IMR-90 (cell line): ENCODE data around the gene MOV10L1. TPM values are rescaled to one million over a fixed set of nuclear protein-coding genes. Genes with fewer than 3 reads are reported as not detected.

ENCODE experiments used
- ATAC-seq: fragments of 200-7000 bp; cut with Tn5 transposase; 2 replicates; pipeline ENCODE4 v1.9.1; 2020; ENCODE audit warnings: low read depth, mild to moderate bottlenecking, moderate library complexity
- BruUV-seq: library from RNA; stranded (reverse); fragments of 400-500 nt; replicated peaks from 2 replicates; lab custom pipeline; 2021; lab: Mats Ljungman, UMichigan
- CTCF ChIA-PET: fragments of 300-600 bp; formaldehyde crosslinking; extraction: SDS; loops from one replicate; lab custom pipeline; 2021; ENCODE audit warnings: antibody characterized with exemption; lab: Yijun Ruan, JAX
- POLR2A ChIA-PET: fragments of 300-600 bp; sonication (Branson Sonifier 250); formaldehyde crosslinking; loops from one replicate; lab custom pipeline; 2022; ENCODE audit warnings: antibody characterized with exemption; ENCODE audit not compliant: unreplicated experiment; lab: Charles Lee
- DNase-seq: peaks from one replicate; pipeline ENCODE4 v3.0.0; 2013
- H2AFZ ChIP-seq: replicated peaks from 2 replicates; pipeline ENCODE3; 2013; ENCODE audit warnings: low read length, mild to moderate bottlenecking; ENCODE audit not compliant: poor library complexity
- H2AK5ac ChIP-seq: 2 replicates; pipeline ENCODE4 v1.6.1; 2013; ENCODE audit warnings: low read depth, low read length, inconsistent platforms
- H2AK9ac ChIP-seq: replicated peaks from 2 replicates; pipeline ENCODE3; 2013; ENCODE audit warnings: mild to moderate bottlenecking, low read depth, low read length, moderate library complexity; ENCODE audit not compliant: poor library complexity
- H2BK120ac ChIP-seq: 2 replicates; pipeline ENCODE4 v1.6.1; 2013; ENCODE audit warnings: low read depth, low read length, inconsistent platforms
- H2BK15ac ChIP-seq: 3 replicates; pipeline ENCODE4 v1.6.1; 2013; ENCODE audit warnings: low read depth, low read length, inconsistent platforms
- H2BK20ac ChIP-seq: 2 replicates; pipeline ENCODE4 v1.6.1; 2013; ENCODE audit warnings: low read depth, mild to moderate bottlenecking, inconsistent platforms, low read length, moderate library complexity
- H2BK5ac ChIP-seq: 2 replicates; pipeline ENCODE4 v1.6.1; 2013; ENCODE audit warnings: mild to moderate bottlenecking, low read depth, low read length, inconsistent platforms; ENCODE audit not compliant: poor library complexity, severe bottlenecking
- H3K14ac ChIP-seq: replicated peaks from 2 replicates; pipeline ENCODE4 v1.6.1; 2013; ENCODE audit warnings: low read depth, low read length, inconsistent platforms
- H3K18ac ChIP-seq: 2 replicates; pipeline ENCODE4 v1.6.1; 2013; ENCODE audit warnings: low read depth, low read length, control low read depth
- H3K23ac ChIP-seq: 2 replicates; pipeline ENCODE4 v1.6.1; 2013; ENCODE audit warnings: low read depth, low read length, inconsistent platforms
- H3K27ac ChIP-seq: 2 replicates; pipeline ENCODE4 v1.5.1; 2013; ENCODE audit warnings: mild to moderate bottlenecking, control low read depth, low read length; ENCODE audit not compliant: insufficient read depth
- H3K27me3 ChIP-seq: 2 replicates; pipeline ENCODE4 v1.6.1; 2013; ENCODE audit warnings: low read length; ENCODE audit not compliant: control insufficient read depth, insufficient read depth
- H3K36me3 ChIP-seq: 2 replicates; pipeline ENCODE4 v1.6.1; 2013; ENCODE audit warnings: low read length, mixed read lengths; ENCODE audit not compliant: control insufficient read depth, insufficient read depth
- H3K4ac ChIP-seq: 2 replicates; pipeline ENCODE4 v1.6.1; 2013; ENCODE audit warnings: low read depth, low read length, inconsistent platforms
- H3K4me1 ChIP-seq: 2 replicates; pipeline ENCODE4 v1.6.1; 2013; ENCODE audit warnings: low read length, mixed read lengths; ENCODE audit not compliant: control insufficient read depth, insufficient read depth
- H3K4me2 ChIP-seq: 2 replicates; pipeline ENCODE4 v1.6.1; 2013; ENCODE audit warnings: low read depth, mild to moderate bottlenecking, control low read depth, low read length, moderate library complexity
- H3K4me3 ChIP-seq: 2 replicates; pipeline ENCODE4 v1.5.1; 2013; ENCODE audit warnings: low read depth, mild to moderate bottlenecking, control low read depth, low read length, moderate library complexity; ENCODE audit not compliant: insufficient read depth
- H3K56ac ChIP-seq: 2 replicates; pipeline ENCODE4 v1.6.1; 2013; ENCODE audit warnings: low read length, inconsistent platforms; ENCODE audit not compliant: insufficient read depth; ENCODE audit errors: extremely low read depth
- H3K79me1 ChIP-seq, 2 experiments: 2 replicates each; pipeline ENCODE4 v1.6.1; 2013; ENCODE audit warnings: low read length in 2 of 2, inconsistent platforms in 1 of 2, low read depth in 1 of 2
- H3K9ac ChIP-seq: 2 replicates; pipeline ENCODE4 v1.6.1; 2013; ENCODE audit warnings: low read depth, low read length, control low read depth
- H3K9me1 ChIP-seq: 2 replicates; pipeline ENCODE4 v1.6.1; 2013; ENCODE audit warnings: low read length, inconsistent platforms; ENCODE audit not compliant: insufficient read depth
- H3K9me3 ChIP-seq: 2 replicates; pipeline ENCODE4 v1.6.1; 2013; ENCODE audit warnings: low read length; ENCODE audit not compliant: control insufficient read depth, insufficient read depth
- H4K20me1 ChIP-seq: 2 replicates; pipeline ENCODE4 v1.6.1; 2013; ENCODE audit warnings: low read length, inconsistent platforms; ENCODE audit not compliant: insufficient read depth
- H4K5ac ChIP-seq: 2 replicates; pipeline ENCODE4 v1.6.1; 2013; ENCODE audit warnings: mild to moderate bottlenecking, low read depth, low read length, control low read depth
- H4K8ac ChIP-seq, 2 experiments: 2 replicates each; pipeline ENCODE4 v1.6.1; 2013; ENCODE audit warnings: low read depth in 2 of 2, low read length in 2 of 2, control low read depth in 1 of 2, inconsistent platforms in 1 of 2
- H4K91ac ChIP-seq: 2 replicates; pipeline ENCODE4 v1.6.1; 2013; ENCODE audit warnings: low read depth, low read length, inconsistent platforms; ENCODE audit not compliant: insufficient read depth
- BHLHE40 ChIP-seq: fragments of 150-350 bp; IDR thresholded peaks from 2 replicates; pipeline ENCODE4 v1.6.1; 2016; ENCODE audit warnings: mild to moderate bottlenecking, low read depth, low read length
- CEBPB ChIP-seq: IDR thresholded peaks from 2 replicates; pipeline ENCODE4 v1.6.1; 2012; ENCODE audit warnings: low read depth, low read length, improper control_type of control experiment
- CHD1 ChIP-seq: IDR thresholded peaks from 2 replicates; pipeline ENCODE4 v1.6.1; 2012; ENCODE audit warnings: low read depth, low read length, improper control_type of control experiment
- CTCF ChIP-seq: conservative IDR thresholded peaks from 2 replicates; pipeline ENCODE4 v1.5.1; 2012; ENCODE audit warnings: mild to moderate bottlenecking, low read depth, low read length, improper control_type of control experiment
- ELK1 ChIP-seq: fragments of 150-350 bp; IDR thresholded peaks from 2 replicates; pipeline ENCODE4 v1.6.1; 2016; ENCODE audit warnings: low read depth, mild to moderate bottlenecking, low read length, moderate library complexity, borderline replicate concordance
- FOS ChIP-seq: fragments of 150-350 bp; IDR thresholded peaks from 2 replicates; pipeline ENCODE4 v1.6.1; 2016; ENCODE audit warnings: low read depth, low read length
- MAFK ChIP-seq: IDR thresholded peaks from 2 replicates; pipeline ENCODE4 v1.6.1; 2012; ENCODE audit warnings: low read depth, low read length, improper control_type of control experiment
- MAZ ChIP-seq: IDR thresholded peaks from 2 replicates; pipeline ENCODE4 v1.6.1; 2012; ENCODE audit warnings: low read depth, mild to moderate bottlenecking, low read length, improper control_type of control experiment, moderate library complexity, borderline replicate concordance
- MXI1 ChIP-seq: IDR thresholded peaks from 2 replicates; pipeline ENCODE4 v1.6.1; 2012; ENCODE audit warnings: low read depth, mild to moderate bottlenecking, low read length, moderate library complexity, borderline replicate concordance
- NFE2L2 ChIP-seq: fragments of 150-350 bp; IDR thresholded peaks from 2 replicates; pipeline ENCODE4 v1.6.1; 2016; ENCODE audit warnings: low read depth, mild to moderate bottlenecking, low read length
- POLR2A ChIP-seq: IDR thresholded peaks from 2 replicates; pipeline ENCODE4 v1.6.1; 2012; ENCODE audit warnings: mild to moderate bottlenecking, low read depth, low read length
- RAD21 ChIP-seq: IDR thresholded peaks from 2 replicates; pipeline ENCODE4 v1.6.1; 2012; ENCODE audit warnings: low read length, improper control_type of control experiment
- RCOR1 ChIP-seq: IDR thresholded peaks from 2 replicates; pipeline ENCODE4 v1.6.1; 2012; ENCODE audit warnings: mild to moderate bottlenecking, low read length, improper control_type of control experiment; ENCODE audit not compliant: insufficient replicate concordance
- RFX5 ChIP-seq: IDR thresholded peaks from 2 replicates; pipeline ENCODE4 v1.8.0; 2012; ENCODE audit warnings: low read depth, mild to moderate bottlenecking, low read length, moderate library complexity
- SMC3 ChIP-seq: fragments of 150-350 bp; IDR thresholded peaks from 2 replicates; pipeline ENCODE4 v1.6.1; 2016; ENCODE audit warnings: low read depth, mild to moderate bottlenecking, antibody characterized with exemption, low read length, moderate library complexity
- USF2 ChIP-seq: fragments of 150-350 bp; IDR thresholded peaks from 2 replicates; pipeline ENCODE4 v1.6.1; 2017; ENCODE audit warnings: mild to moderate bottlenecking, antibody characterized with exemption, low read length, low read depth
- WGBS, 2 experiments: methylation state at CpG; one replicate each; pipeline versions ENCODE4 v1.1.5 to v1.1.7; 2013; ENCODE audit warnings: missing lambda C conversion rate in 2 of 2; ENCODE audit not compliant: insufficient read length in 1 of 2; ENCODE audit errors: extremely low coverage in 2 of 2; 5-methylcytosine and 5-hydroxymethylcytosine counted together
- dilution Hi-C: fragments of 300-500 bp; cut with HindIII; formaldehyde crosslinking; loops from one replicate; pipeline ENCODE4 v1.14.3; 2018; ENCODE audit warnings: low sequenced_read_pairs; ENCODE audit not compliant: unreplicated experiment
- in situ Hi-C: fragments of 300-500 bp; cut with MboI; formaldehyde crosslinking; loops from 3 replicates; pipeline ENCODE4 v1.14.3; 2019; ENCODE audit warnings: low sequenced_read_pairs, inconsistent platforms, mixed read lengths
- intact Hi-C: fragments of 100-400 bp; cut with micrococcal nuclease; formaldehyde crosslinking; loops from 2 replicates; pipeline ENCODE4 v1.10.0; 2022
- polyA plus RNA-seq, 3 experiments: library from polyadenylated mRNA; depleted of rRNA; stranded (reverse); fragments of >200 nt; gene quantifications; 2 replicates each; pipeline ENCODE4 v1.2.3, GENCODE V29; 2012; ENCODE audit warnings: low replicate concordance in 1 of 3
- total RNA-seq: library from RNA; depleted of rRNA; stranded (reverse); fragments of >200 nt; gene quantifications from 2 replicates; pipeline ENCODE4 v1.2.3, GENCODE V29; 2012

MOV10L1 gene
- total and polyA plus RNA-seq, 2 of the 4 experiments (the other 2 are of a cell fraction): 0.72 to 1.4 TPM

GRCh38 chr22:50084080-50084477, 5.7 kb upstream of the MOV10L1 start:
- no peak for ATAC-seq
- H3K9ac ChIP-seq: no peak overlapping the region
- H3K56ac ChIP-seq: no peak overlapping the region
- POLR2A ChIA-PET: no interaction called here
- no peak overlapping the region for H4K8ac ChIP-seq
- peaks cover 7% of the 10 kb centered on the region for H3K9me3 ChIP-seq
- no peaks in the 10 kb centered on the region for H3K27me3 ChIP-seq
- peak overlapping the region; percentile 48 for H2AK9ac ChIP-seq
- no peak for DNase-seq
- CTCF ChIA-PET: no interaction called here
- H3K36me3 ChIP-seq: no peaks in the 10 kb centered on the region
- H3K4me1 ChIP-seq: peaks cover 9% of the 10 kb centered on the region; the same call in 1 of the 2 replicates
- no peak overlapping the region for H3K23ac ChIP-seq
- no peak overlapping the region for H3K4ac ChIP-seq
- no TSS peak for BruUV-seq
- no peak overlapping the region for H4K91ac ChIP-seq
- H2BK5ac ChIP-seq: no peak overlapping the region
- TF ChIP-seq MXI1: no peak
- no peak for TF ChIP-seq RAD21
- TF ChIP-seq ELK1: no peak
- no peak for TF ChIP-seq USF2
- no peak for TF ChIP-seq POLR2A
- no peak for TF ChIP-seq CEBPB
- no peak for TF ChIP-seq BHLHE40
- no peak for TF ChIP-seq CTCF
- no peak for TF ChIP-seq CHD1
- no peak for TF ChIP-seq RCOR1
- no peak for TF ChIP-seq FOS
- no peak for TF ChIP-seq MAFK
- TF ChIP-seq RFX5: no peak
- no peak for TF ChIP-seq SMC3
- no peak for TF ChIP-seq MAZ
- no peak for TF ChIP-seq NFE2L2
- no peak overlapping the region; the same call in 1 of the 2 replicates for H3K18ac ChIP-seq
- H3K9me1 ChIP-seq: peaks cover 6% of the 10 kb centered on the region; the same call in 1 of the 2 replicates
- H3K14ac ChIP-seq: no peak overlapping the region
- no peak overlapping the region for H3K27ac ChIP-seq
- H4K20me1 ChIP-seq: no peaks in the 10 kb centered on the region
- in situ Hi-C loops: no loop called here
- no peak overlapping the region for H2BK15ac ChIP-seq
- no peak overlapping the region; the same call in 1 of the 2 replicates for H4K5ac ChIP-seq
- WGBS, 2 experiments: 57% methylated on average over 3 of the region's 10 CpGs; no CpG with 5 or more reads in 1 of the 2 experiments
- intact Hi-C loops: no loop called here
- H2AFZ ChIP-seq: no peak overlapping the region
- dilution Hi-C loops: no loop called here
- H2BK20ac ChIP-seq: no peak overlapping the region
- H3K79me1 ChIP-seq: no peaks in the 10 kb centered on the region
- H3K4me3 ChIP-seq: no peak overlapping the region
- no peak overlapping the region for H2BK120ac ChIP-seq
- H2AK5ac ChIP-seq: no peak overlapping the region
- H3K4me2 ChIP-seq: no peak overlapping the region
